NCI-H460 (cell line): ENCODE results near the gene NUP85. TPM values are rescaled to one million over a fixed set of nuclear protein-coding genes. Genes with fewer than 3 reads are reported as not detected.
A peak's percentile ranks its signal among the peaks of the same experiment; 100 is the strongest.
"Not testable (repeated sequence)": the region's sequence is repeated elsewhere in the genome, so short reads cannot be mapped to it uniquely, and the experiment has no call there.

Source experiments
- DNase-seq: peaks from one replicate; pipeline ENCODE4 v3.0.0-alpha.2; 2016; ENCODE audit warnings: low read depth; ENCODE audit errors: extremely low read depth
- total RNA-seq: library from RNA; depleted of rRNA; stranded (reverse); fragments of >200 nt; shearing (Covaris generic); gene quantifications from 2 replicates; pipeline ENCODE4 v1.2.3, GENCODE V29; 2014

NUP85 gene
- total RNA-seq, 1 experiment from 2014 or later = 51.0 TPM

- DNase-seq = no peak
These were observed 10.6 kb upstream of the NUP85 start for GRCh38 chr17:75194879-75195278.

GRCh38 chr17:75199886-75200618 lies 5.4 kb upstream of the NUP85 start:
- DNase-seq = no peak

GRCh38 chr17:75205793-75206163 lies 299 bp downstream of the NUP85 start:
- no peak for DNase-seq

GRCh38 chr17:75207050-75207407 lies 1.6 kb downstream of the NUP85 start:
- not testable (repeated sequence) for DNase-seq

- no peak for DNase-seq
These were observed 2.3 kb downstream of the NUP85 start for GRCh38 chr17:75207760-75208159.

GRCh38 chr17:75208161-75208560 lies 2.7 kb downstream of the NUP85 start:
- DNase-seq = no peak

GRCh38 chr17:75209061-75209460 lies 3.6 kb downstream of the NUP85 start:
- no peak for DNase-seq

GRCh38 chr17:75218131-75218530 lies 12.7 kb downstream of the NUP85 start:
- no peak for DNase-seq

- no peak for DNase-seq
These were observed 14.3 kb downstream of the NUP85 start for GRCh38 chr17:75219815-75220214.

GRCh38 chr17:75225016-75225415 lies 19.5 kb downstream of the NUP85 start:
- DNase-seq = no peak

GRCh38 chr17:75227729-75228128 lies 22.2 kb downstream of the NUP85 start:
- DNase-seq = no peak

- DNase-seq = no peak
These were observed 22.8 kb downstream of the NUP85 start for GRCh38 chr17:75228305-75228704.

GRCh38 chr17:75228847-75229246 lies 23.4 kb downstream of the NUP85 start:
- no peak for DNase-seq

- DNase-seq = no peak
These were observed 25.6 kb downstream of the NUP85 start for GRCh38 chr17:75231071-75231470.

- DNase-seq = no peak
These were observed 26.4 kb downstream of the NUP85 start for GRCh38 chr17:75231741-75232464.

- no peak for DNase-seq
These were observed 27.3 kb downstream of the NUP85 start for GRCh38 chr17:75232786-75233185.

GRCh38 chr17:75237100-75238014 lies 31.9 kb downstream of the NUP85 start:
- DNase-seq = no peak

- DNase-seq = no peak
These were observed 32.6 kb downstream of the NUP85 start for GRCh38 chr17:75238020-75238580.

GRCh38 chr17:75238684-75239191 lies 33.3 kb downstream of the NUP85 start:
- DNase-seq = peak; percentile 65

- no peak for DNase-seq
These were observed 33.7 kb downstream of the NUP85 start for GRCh38 chr17:75239214-75239613.
